22Rv1 (cell line): Measurements from ENCODE around the gene DPEP2.

Experiments
- ZFX ChIP-seq: fragments of 450-650 bp; IDR thresholded peaks from 2 replicates; pipeline ENCODE4 v1.6.1; 2017; ENCODE audit warnings: antibody characterized with exemption, borderline replicate concordance
- TF ChIP-seq, protein P1 (sequence below): fragments of 450-650 bp; IDR thresholded peaks from 2 replicates; pipeline ENCODE4 v1.5.1; 2017; ENCODE audit warnings: mild to moderate bottlenecking

GRCh38 chr16:67954421-67955196 lies 44.7 kb downstream of the DPEP2 start:
- TF ChIP-seq, protein P1, sequence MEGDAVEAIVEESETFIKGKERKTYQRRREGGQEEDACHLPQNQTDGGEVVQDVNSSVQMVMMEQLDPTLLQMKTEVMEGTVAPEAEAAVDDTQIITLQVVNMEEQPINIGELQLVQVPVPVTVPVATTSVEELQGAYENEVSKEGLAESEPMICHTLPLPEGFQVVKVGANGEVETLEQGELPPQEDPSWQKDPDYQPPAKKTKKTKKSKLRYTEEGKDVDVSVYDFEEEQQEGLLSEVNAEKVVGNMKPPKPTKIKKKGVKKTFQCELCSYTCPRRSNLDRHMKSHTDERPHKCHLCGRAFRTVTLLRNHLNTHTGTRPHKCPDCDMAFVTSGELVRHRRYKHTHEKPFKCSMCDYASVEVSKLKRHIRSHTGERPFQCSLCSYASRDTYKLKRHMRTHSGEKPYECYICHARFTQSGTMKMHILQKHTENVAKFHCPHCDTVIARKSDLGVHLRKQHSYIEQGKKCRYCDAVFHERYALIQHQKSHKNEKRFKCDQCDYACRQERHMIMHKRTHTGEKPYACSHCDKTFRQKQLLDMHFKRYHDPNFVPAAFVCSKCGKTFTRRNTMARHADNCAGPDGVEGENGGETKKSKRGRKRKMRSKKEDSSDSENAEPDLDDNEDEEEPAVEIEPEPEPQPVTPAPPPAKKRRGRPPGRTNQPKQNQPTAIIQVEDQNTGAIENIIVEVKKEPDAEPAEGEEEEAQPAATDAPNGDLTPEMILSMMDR, result no peak
- TF ChIP-seq ZFX, result no peak
